Heart left ventricle (tissue), 16 donors: ENCODE results near the gene ARL5C. TPM values are rescaled to one million over a fixed set of nuclear protein-coding genes. Genes with fewer than 3 reads are reported as not detected.

ENCODE experiments used
- ATAC-seq, 4 donors: fragments of 200-7000 bp; cut with Tn5 transposase; one replicate each; pipeline ENCODE4 v1.9.1; 2020 to 2022; ENCODE audit warnings: moderate library complexity in 4 of 4, mild to moderate bottlenecking in 3 of 4, moderate number of reproducible peaks in 1 of 4
- DNase-seq, 5 donors: peaks; one replicate each; pipeline ENCODE4 v3.0.0-alpha.2; 2020
- H3K27ac ChIP-seq, 12 donors: fragments of 200-600 bp; sonication (generic) in 4 of 12; one replicate each; pipeline versions ENCODE4 v1.5.0 to v1.8.0; 2016 to 2022; ENCODE audit warnings: mild to moderate bottlenecking in 2 of 12
- H3K27me3 ChIP-seq, 9 donors: fragments of 200-600 bp; sonication (generic) in 2 of 9; one replicate each; pipeline versions ENCODE4 v1.5.1 to v1.8.0; 2016 to 2022; ENCODE audit warnings: mild to moderate bottlenecking in 3 of 9
- H3K36me3 ChIP-seq, 9 donors: fragments of 200-600 bp; sonication (generic) in 2 of 9; one replicate each; pipeline versions ENCODE4 v1.5.0 to v1.8.0; 2018 to 2022; ENCODE audit warnings: mild to moderate bottlenecking in 2 of 9
- H3K4me1 ChIP-seq, 12 donors: fragments of 200-600 bp; sonication (generic) in 4 of 12; one replicate each; pipeline versions ENCODE4 v1.5.0 to v1.8.0; 2016 to 2022; ENCODE audit warnings: mild to moderate bottlenecking in 3 of 12
- H3K4me3 ChIP-seq, 12 donors: fragments of 200-600 bp; sonication (generic) in 4 of 12; one replicate each; pipeline versions ENCODE4 v1.5.0 to v1.8.0; 2017 to 2022; ENCODE audit warnings: mild to moderate bottlenecking in 9 of 12, moderate library complexity in 4 of 12
- H3K9me3 ChIP-seq, 12 donors: fragments of 200-600 bp; sonication (generic) in 4 of 12; one replicate each; pipeline versions ENCODE4 v1.5.0 to v1.8.0; 2016 to 2022; ENCODE audit warnings: mild to moderate bottlenecking in 1 of 12
- POLR2A ChIP-seq, 2 donors: fragments of 450-650 bp; IDR thresholded peaks; one replicate each; pipeline ENCODE4 v1.6.1; 2017; ENCODE audit warnings: antibody characterized with exemption in 2 of 2, mild to moderate bottlenecking in 2 of 2, moderate library complexity in 2 of 2
- WGBS, 4 donors: extraction: QIAGEN DNeasy Blood & Tissue Kit in 2 of 4; methylation state at CpG; one replicate each; pipeline versions ENCODE4 v1.1.5 to v1.1.7; 2013 to 2018; 5-methylcytosine and 5-hydroxymethylcytosine counted together
- intact Hi-C, 10 donors: fragments of 100-400 bp; cut with DNase I; formaldehyde crosslinking; loops; one replicate each; pipeline versions ENCODE4 v1.11.1 to v1.14.2; 2022
- polyA plus RNA-seq, 2 donors: library from polyadenylated mRNA; stranded (reverse); fragments of 200-250 nt; gene quantifications; one replicate each; pipeline ENCODE4 v1.2.3, GENCODE V29; 2013
- total RNA-seq, 9 donors: library from RNA; depleted of rRNA in 2 of 9; stranded (reverse); fragments of >200 nt in 2 of 9; fragmentation: NEBNext Ultra II Directional in 3 of 9; extraction: Animal tissue kit (Norgen Biotek cat#: 25700) in 3 of 9; gene quantifications; one replicate each; pipeline versions ENCODE4 v1.1.0 to v1.2.4, GENCODE V29; 2016 to 2023
- TF ChIP-seq, protein P1 (sequence below), 12 donors: fragments of 200-600 bp; sonication (generic) in 4 of 12; IDR thresholded peaks; one replicate each; pipeline versions ENCODE4 v1.5.0 to v1.8.0; 2018 to 2022; ENCODE audit warnings: antibody characterized with exemption in 12 of 12, mild to moderate bottlenecking in 5 of 12
- donor health status: ischemic (EF 13 %, LVEDD 7.1; RV severe dilation, severe dysfunction).
- donor health status: healthy with polysubstance abuse.
- donor health status: DM: no; HTN: yes; CAD: no.
- donor health status: DM: no; HTN: no; CAD: no.
- donor health status: ischemic (EF 25% LVEDD 6.9; RV normal size, moderate dysfunction).
- donor health status: ischemic (EF 25% LVEDD 5.7; RV mildly dilated, moderate dysfunction).
- donor health status: healthy.
- donor health status: DM: yes; HTN: yes; CAD: no.
- donor health status: ischemic (EF 35%, LVEDD 5.7; RV mildly dilated, moderate dysfunction).
- donor health status: nonischemic (EF 11% LVEDD 7.7; RV severe dilation, severe dysfunction).
- donor health status: DM: yes; HTN: yes; CAD: no.
- donor health status: PGD.
- donor health status: ischemic (EF 29% LVEDD 5.4; RV normal size, mild dysfunction).
- donor health status: nonischemic (EF 23%, LVEDD 6.1; RV moderate dilation, normal function).

Gene ARL5C
- total and polyA plus RNA-seq, 11 donors, result not detected

DNA sequence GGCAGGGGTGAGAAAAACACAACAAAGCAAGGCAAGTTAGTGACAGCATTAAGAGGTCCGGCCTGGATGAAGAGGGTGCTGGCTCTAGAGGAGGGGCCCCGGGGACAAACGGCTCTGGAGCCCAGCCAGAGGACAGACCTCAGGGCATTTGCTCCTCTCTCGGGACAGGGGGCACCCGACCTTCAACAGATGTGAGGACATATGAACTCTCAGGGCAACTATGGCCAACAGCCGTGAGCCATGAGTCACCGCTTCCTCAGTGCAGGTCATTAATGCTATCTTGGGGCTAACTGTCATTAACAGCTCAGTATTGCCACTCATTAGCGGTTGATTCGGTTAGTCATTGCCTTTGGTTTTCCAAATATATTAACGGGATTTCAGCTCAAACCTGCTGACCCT is 9.7 kb upstream of the ARL5C start:
- ATAC-seq (no peak), DNase-seq (no peak)
- H3K36me3 ChIP-seq, result peaks cover 0 to 26% (median 9%) of the 10 kb centered on the region in 9 donors
- no peak for TF ChIP-seq POLR2A (IDR thresholded peaks at IDR 0.05)
- TF ChIP-seq, protein P1, sequence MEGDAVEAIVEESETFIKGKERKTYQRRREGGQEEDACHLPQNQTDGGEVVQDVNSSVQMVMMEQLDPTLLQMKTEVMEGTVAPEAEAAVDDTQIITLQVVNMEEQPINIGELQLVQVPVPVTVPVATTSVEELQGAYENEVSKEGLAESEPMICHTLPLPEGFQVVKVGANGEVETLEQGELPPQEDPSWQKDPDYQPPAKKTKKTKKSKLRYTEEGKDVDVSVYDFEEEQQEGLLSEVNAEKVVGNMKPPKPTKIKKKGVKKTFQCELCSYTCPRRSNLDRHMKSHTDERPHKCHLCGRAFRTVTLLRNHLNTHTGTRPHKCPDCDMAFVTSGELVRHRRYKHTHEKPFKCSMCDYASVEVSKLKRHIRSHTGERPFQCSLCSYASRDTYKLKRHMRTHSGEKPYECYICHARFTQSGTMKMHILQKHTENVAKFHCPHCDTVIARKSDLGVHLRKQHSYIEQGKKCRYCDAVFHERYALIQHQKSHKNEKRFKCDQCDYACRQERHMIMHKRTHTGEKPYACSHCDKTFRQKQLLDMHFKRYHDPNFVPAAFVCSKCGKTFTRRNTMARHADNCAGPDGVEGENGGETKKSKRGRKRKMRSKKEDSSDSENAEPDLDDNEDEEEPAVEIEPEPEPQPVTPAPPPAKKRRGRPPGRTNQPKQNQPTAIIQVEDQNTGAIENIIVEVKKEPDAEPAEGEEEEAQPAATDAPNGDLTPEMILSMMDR (IDR thresholded peaks at IDR 0.05), result no peak
- WGBS, 4 donors, result 61 to 68% (median 67%) methylated on average over 10 of the region's 10 CpGs
- H3K9me3 ChIP-seq, result no peaks in the 10 kb centered on the region
- intact Hi-C loops, result loop anchor here in 2 of 10 donors (5.0 kb wide), 1 partner anchor 193 kb away; no protein-coding TSS in a partner anchor
- no peak overlapping the region for H3K4me3 ChIP-seq
- H3K27me3 ChIP-seq, result no peaks in the 10 kb centered on the region
- H3K27ac ChIP-seq, result no peak overlapping the region
- peaks cover 0 to 13% (median 2%) of the 10 kb centered on the region in 12 donors for H3K4me1 ChIP-seq

DNA sequence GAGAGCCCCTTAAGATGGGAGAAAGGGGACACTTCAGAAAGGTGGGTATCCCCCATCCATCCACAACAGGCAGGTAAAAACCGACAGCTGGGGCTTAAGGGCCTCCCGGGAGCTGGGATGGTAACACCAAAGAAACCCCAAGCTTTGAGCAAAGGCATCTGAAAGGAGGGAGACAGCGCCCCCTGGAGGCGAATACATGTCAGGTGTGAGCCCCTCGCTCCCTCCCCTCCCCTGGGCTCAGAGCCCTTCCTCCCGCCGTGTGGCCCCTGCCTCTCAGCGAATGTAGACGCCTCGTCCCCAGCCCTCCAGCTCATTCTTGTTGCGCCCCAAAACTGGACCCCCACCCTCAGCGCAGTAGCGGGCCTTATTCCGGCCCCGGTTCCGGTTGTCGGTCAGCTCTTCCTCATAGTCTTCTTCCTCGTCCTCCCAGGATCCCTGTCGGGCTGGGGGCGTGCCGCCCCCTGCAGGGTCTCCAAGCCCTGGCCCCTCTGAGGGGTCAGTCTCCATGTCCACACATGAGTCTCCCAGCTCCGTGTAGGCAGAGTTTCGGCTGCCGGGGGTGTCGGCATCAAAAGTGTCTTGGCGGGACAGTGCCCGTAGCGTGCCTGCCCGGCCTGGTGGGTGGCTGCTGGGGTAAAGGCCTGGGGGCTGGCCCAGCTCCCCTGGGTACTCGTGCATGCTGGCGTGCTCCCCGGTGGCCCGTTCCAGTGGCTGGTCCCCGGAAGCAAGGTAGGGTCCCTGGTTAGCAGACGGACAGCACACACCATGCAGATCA is 9.1 kb upstream of the ARL5C start:
- WGBS, 4 donors, result 46 to 57% (median 50%) methylated on average over 28 to 35 of the region's 35 CpGs
- Histone ChIP-seq H3K27ac (no peak overlapping the region), H3K36me3 (peaks cover 0 to 20% (median 7%) of the 10 kb centered on the region in 9 donors), H3K27me3 (no peaks in the 10 kb centered on the region), H3K4me3 (peak overlapping the region in 6 of 12 donors; percentile 6 to 38 (median 17)), H3K4me1 (peaks cover 0 to 13% (median 2%) of the 10 kb centered on the region in 12 donors), H3K9me3 (no peaks in the 10 kb centered on the region)
- DNase-seq (peak; percentile 75 to 89 (median 79)), ATAC-seq (peak; percentile 34 to 86 (median 75))
- intact Hi-C loops, result loop anchor here in 3 of 10 donors (5.0 kb wide), 1 partner anchor 193 kb away; no protein-coding TSS in a partner anchor
- TF ChIP-seq, protein P1 (IDR thresholded peaks at IDR 0.05), result peak; percentile 69 to 95 (median 90)
- TF ChIP-seq POLR2A (IDR thresholded peaks at IDR 0.05), result no peak

DNA sequence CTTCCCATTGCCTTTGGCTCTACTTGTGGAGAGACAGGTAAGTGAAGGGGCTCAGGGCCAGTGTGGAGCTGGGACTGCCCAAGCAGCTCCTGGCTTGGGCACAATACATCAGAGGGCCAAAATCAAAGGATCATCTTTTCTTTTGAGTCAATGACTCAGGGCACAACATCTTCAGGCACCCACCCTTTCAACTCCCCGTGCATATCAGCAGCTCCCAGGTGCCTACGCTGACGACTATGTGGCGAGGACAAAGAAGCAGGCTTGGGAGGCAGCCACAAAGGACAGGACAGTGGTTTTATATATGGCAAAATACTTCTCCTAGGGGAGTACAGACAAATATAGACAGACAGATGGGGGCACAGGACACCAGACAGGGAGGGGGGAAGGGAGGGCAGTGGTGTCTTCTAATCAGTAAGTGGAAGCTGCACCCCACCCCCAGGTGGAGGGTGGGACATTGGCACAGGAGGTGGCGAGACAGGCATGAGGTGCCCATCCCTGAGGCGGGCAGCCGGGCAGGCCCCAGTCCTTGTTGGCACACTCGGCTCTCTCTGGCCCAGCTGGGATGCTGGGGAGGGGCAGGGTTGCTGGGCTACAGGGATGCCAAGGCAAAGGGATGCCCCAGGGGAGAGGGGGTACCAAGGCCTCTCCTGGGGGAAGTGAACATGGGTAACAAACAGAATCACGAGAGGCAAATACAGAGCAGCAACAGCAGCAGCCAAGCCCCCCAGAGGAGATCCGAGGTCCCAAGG is 7.7 kb upstream of the ARL5C start:
- DNase-seq, result no peak
- Histone ChIP-seq H3K27ac (no peak overlapping the region), H3K27me3 (no peaks in the 10 kb centered on the region), H3K4me1 (peaks cover 0 to 13% (median 2%) of the 10 kb centered on the region in 12 donors), H3K4me3 (no peak overlapping the region), H3K9me3 (peaks cover 0 to under 1% (median 0%) of the 10 kb centered on the region in 12 donors), H3K36me3 (peaks cover 0 to 17% (median 5%) of the 10 kb centered on the region in 9 donors)
- intact Hi-C loops, result loop anchor here in 1 of 10 donors (5.0 kb wide), 1 partner anchor 191 kb away; no protein-coding TSS in a partner anchor
- TF ChIP-seq POLR2A (IDR thresholded peaks at IDR 0.05), result no peak
- TF ChIP-seq, protein P1 (IDR thresholded peaks at IDR 0.05), result no peak
- 57 to 73% (median 65%) methylated on average over 9 to 10 of the region's 10 CpGs for WGBS, 4 donors
- no peak for ATAC-seq

DNA sequence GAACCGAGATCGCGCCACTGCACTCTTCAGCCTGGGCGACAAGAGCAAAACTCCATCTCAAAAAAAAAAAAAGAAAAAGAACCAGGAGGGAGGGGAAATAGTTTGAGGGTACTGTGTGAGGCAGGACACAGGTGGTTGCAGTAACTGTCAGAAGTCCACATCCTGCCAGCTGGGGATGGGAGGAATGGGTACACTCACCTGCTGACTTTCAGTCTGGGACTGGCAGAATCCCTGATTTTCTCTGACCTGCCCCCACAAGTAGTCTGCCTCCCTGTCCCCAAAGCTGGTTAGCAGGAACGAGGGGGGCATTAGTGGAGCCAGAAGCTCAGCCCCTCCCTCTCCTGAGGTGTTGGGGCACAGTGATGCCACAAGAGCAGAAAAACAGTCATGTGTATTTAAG is 7.1 kb upstream of the ARL5C start:
- Histone ChIP-seq H3K9me3 (peaks cover 0 to 5% (median 0%) of the 10 kb centered on the region in 12 donors), H3K27me3 (no peaks in the 10 kb centered on the region), H3K27ac (no peak overlapping the region), H3K4me1 (peaks cover 0 to 18% (median 2%) of the 10 kb centered on the region in 12 donors), H3K4me3 (no peak overlapping the region), H3K36me3 (peaks cover 0 to 14% (median 5%) of the 10 kb centered on the region in 9 donors)
- intact Hi-C loops, result loop anchor here in 1 of 10 donors (5.0 kb wide), 1 partner anchor 191 kb away; no protein-coding TSS in a partner anchor
- WGBS, 4 donors, result 76 to 83% (median 81%) methylated on average over 5 of the region's 5 CpGs
- TF ChIP-seq, protein P1 (IDR thresholded peaks at IDR 0.05), result no peak
- no peak for TF ChIP-seq POLR2A (IDR thresholded peaks at IDR 0.05)
- DNase-seq, result no peak
- ATAC-seq, result no peak
